Stimulated activated CD4-positive, alpha-beta T cell treated with anti-CD3 and anti-CD28 coated beads, Interleukin-1b, Interleukin-23, amount 100 ng/mL, for 1 hour (primary cell): Measurements from ENCODE around the gene PCED1B.

Experiments used
- DNase-seq, 2 donors: peaks; one replicate each; pipeline ENCODE4 v3.0.0-alpha.2; 2020; ENCODE audit warnings: low read depth in 2 of 2

Gene PCED1B

DNA sequence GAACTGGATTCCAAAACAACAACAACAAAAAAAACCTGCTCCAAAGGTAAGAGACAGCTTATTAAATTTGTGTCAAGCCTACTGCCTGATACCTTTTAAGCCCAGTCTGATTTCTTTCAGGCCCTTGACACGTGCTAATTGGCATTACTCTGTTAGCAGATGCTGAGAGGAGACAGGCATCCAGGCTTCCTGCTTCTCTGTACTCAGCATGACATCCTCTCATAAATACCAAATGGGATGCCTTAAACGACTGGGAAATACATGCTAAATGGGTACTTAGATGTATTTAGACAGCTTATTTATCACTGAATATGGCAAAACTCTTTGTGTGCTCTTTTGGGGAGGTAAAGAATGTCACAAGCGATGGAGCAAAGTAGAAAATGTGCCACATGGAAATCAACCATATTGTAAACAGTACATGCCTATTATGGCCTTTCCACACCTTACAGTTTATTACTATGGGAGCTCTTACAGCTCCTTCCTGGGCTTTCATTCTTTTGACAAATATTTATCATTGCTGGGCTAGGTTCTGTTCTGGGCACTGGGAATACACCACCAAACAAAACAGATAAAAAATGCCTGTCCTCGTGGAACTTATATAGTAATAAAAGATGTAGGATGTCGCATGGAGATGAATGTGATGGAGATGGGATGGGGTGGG lies 11.5 kb upstream of the PCED1B start:
- no peak for DNase-seq

- DNase-seq, result no peak
Observed at GRCh38 chr12:47068539-47068938, 10.9 kb upstream of the PCED1B start.

DNA sequence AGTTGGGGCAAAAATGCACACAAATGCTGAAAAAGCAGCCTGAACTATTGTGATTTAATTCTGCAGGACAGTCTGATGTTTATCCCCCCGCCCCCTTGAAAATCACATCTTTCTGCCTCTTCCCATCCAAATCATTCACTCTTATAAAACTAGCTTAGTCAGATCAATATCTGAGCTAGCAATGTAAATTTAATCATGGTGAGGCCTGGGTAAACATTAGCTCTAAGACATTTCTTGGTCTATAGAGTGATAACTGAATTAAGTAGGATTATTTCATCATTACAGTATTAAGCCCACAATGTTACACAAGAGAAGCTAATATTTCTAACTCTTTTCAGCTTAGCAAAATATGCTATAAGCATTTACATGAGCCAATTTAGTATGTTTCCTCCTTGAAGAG lies 9.1 kb upstream of the PCED1B start:
- no peak for DNase-seq

- no peak for DNase-seq
Observed at GRCh38 chr12:47071241-47071852, 8.1 kb upstream of the PCED1B start.

- DNase-seq, result no peak
Observed at GRCh38 chr12:47073951-47074350, 5.5 kb upstream of the PCED1B start.

- no peak for DNase-seq
Observed at GRCh38 chr12:47074757-47075156, 4.7 kb upstream of the PCED1B start.

GRCh38 chr12:47075192-47076084 lies 4.0 kb upstream of the PCED1B start:
- DNase-seq, result no peak

DNA sequence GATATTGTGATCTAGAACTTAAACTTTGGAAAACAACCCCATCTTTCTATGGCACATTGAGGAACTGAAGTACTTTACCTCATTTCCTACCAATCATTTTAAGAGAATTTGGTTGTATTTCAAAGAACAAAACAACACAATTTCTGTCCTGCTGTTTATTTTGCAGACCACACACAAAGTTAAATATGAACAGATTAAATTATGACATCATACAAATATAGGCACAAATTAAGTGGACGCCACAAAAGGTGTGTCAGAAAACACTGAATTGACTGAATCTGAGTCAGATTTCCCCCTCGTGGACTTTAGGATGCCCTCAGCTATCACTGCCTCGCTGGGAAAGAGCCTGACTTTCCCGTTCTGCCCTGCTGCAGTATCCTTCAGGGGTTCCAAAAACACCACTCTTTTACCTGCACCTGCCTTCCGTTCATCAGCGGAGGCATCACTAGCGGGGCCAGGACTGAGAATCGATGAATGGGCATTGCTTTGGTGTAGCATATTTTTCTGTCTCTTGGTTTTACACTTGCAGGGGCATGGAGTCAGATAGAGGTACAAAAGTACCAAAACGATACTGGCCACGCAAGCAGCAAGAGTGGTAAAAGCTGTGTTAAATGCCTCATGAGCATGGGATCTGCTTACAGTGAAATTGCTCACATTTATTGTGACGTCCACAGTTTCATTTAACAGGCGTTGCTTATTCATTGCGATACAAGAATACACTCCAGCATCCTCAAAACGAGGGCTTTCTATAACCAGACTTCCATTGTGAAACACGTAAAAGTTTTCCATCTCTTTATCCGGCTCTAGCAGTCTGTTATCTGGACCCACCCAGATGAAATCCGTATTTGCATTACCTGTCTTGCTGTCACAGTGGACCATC lies 2.0 kb upstream of the PCED1B start:
- DNase-seq, result no peak

- no peak for DNase-seq
Observed at GRCh38 chr12:47078086-47078395, 1.4 kb upstream of the PCED1B start.

DNA sequence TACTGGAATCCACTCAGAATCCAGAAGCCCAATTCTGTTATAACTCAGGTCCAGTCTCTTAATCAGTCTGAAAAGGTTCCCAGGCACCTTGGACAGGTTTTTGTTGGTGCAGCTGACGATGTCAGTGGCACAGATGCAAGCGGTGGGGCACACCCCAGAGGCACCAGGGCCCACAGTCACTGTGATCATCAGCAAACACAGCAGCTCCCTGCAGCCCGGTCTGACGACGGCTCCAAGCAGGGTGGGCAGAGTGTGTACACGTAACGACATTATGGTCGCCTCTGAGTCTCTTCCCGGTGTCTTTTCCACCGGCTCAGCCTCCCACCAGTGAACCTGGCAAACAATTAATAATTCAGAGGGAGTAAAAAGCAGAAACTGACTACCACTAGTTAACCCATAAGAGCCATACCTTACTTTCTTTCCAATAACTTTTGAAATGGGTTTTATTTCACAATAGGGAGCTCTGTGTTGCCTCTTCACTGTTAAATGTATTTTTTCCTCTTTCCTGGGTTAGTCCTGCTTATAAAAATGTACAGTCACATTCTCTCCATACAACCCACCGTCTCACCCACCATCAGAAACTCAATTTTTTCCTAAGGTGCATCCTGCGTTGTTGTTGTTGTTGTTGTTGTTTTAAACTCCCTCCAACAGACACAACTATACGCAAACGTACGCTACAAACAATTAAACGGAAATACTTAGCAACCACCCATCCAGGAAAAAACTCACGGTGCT lies 521 bp upstream of the PCED1B start:
- DNase-seq, result no peak

GRCh38 chr12:47079981-47080724 lies 732 bp downstream of the PCED1B start:
- peak in 1 of 2 donors; percentile 18 for DNase-seq

- DNase-seq, result peak in 1 of 2 donors; percentile 30
Observed at GRCh38 chr12:47080725-47081502, 1.5 kb downstream of the PCED1B start.

DNA sequence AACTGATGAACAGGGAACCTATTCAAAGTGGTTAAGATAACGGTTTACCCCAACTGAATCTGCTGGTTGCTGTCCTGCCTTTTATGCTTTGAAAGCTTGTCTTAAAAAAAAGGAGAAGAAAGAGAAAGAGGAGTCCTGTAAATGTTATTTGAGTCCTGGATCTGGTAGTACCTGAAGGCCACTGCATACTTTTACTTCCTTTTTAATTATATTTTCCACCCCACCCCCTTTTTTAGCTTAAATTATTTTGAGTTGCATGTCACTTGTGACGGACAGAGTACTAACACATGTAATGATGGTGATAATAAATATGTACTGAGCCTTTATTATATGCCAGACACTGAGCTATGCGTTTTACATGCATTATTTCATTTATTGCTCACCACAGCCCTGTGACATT lies 2.9 kb downstream of the PCED1B start:
- no peak for DNase-seq

DNA sequence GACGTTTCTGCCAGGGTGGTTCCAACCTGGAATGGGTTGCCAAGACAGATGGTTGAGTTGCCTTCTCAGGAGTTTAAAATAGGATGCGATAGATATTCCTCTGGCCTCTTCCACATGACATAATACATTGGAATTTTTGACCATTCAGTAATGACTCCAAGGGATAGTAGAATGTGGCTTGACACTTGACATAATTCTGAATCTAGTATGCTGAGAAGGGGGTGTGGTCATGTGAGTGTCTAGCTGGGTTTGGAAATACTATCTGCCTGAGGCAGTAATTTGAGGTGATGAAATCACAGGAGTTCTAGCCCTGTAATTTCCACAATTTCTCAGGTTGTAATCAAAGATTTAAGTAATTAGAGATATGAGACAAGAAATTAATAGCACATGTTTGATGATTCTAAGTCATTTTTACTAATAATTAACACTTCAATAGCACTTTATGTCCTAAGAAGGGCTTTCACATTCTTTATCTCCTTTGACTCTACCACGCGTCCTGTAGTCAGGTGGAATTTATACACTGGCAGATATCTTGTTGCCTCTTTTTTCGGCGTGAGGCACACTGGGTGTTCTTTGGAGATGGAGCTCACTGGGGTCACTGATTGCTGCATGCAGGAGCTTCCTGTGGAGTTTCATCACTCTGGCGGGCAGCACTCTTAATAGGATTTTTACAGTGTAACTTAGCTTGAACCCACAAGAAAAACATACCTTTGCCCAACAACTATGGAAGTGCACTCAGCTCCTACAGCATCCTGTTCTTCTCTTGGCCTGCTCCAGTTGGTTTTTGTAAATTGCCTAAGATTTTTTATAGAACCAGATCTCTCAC lies 3.6 kb downstream of the PCED1B start:
- no peak for DNase-seq

GRCh38 chr12:47084172-47084571 lies 4.8 kb downstream of the PCED1B start:
- no peak for DNase-seq

DNA sequence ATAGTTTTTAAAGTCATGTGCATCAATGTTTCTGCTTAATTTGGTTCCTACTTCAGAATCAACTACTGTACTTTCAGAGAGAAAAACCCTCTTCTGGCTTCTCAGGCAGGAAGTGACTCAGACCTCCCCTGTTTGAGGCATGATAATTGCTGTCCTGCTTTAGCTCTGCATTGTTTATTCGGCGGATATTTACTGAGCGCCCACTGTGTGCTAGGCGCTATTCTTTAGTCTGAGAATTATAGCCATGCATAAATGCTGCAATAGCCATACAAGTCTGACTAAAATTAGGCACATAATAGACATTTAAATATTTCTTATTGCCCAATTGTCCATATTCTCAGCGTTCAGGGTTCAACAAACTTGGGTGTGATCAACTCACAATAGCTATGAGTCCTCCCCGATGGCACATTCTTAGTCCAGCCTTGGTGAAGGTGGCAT lies 6.4 kb downstream of the PCED1B start:
- DNase-seq, result no peak

GRCh38 chr12:47087088-47087688 lies 7.8 kb downstream of the PCED1B start:
- no peak for DNase-seq
